Astrocyte of the cerebellum (primary cell): ENCODE data around the gene MRPL38.
"Not testable (repeated sequence)": the region's sequence is repeated elsewhere in the genome, so short reads cannot be mapped to it uniquely, and the experiment has no call there.

ENCODE experiments used
- DNase-seq: peaks from one replicate; pipeline ENCODE4 v3.0.0-alpha.2; 2011; ENCODE audit warnings: low read depth
- H3K4me3 ChIP-seq: 2 replicates; pipeline ENCODE4 v1.5.1; 2011; ENCODE audit warnings: mild to moderate bottlenecking, low read depth, low read length, moderate library complexity
- CTCF ChIP-seq: IDR thresholded peaks from 2 replicates; pipeline ENCODE4 v1.5.1; 2012; ENCODE audit warnings: low read length, low read depth, moderate library complexity, mild to moderate bottlenecking; ENCODE audit errors: missing control alignments
- in situ Hi-C: cut with HindIII; loops from 2 replicates; pipeline ENCODE4 v1.10.0; 2017; ENCODE audit warnings: low sequenced_read_pairs

Gene MRPL38

DNA sequence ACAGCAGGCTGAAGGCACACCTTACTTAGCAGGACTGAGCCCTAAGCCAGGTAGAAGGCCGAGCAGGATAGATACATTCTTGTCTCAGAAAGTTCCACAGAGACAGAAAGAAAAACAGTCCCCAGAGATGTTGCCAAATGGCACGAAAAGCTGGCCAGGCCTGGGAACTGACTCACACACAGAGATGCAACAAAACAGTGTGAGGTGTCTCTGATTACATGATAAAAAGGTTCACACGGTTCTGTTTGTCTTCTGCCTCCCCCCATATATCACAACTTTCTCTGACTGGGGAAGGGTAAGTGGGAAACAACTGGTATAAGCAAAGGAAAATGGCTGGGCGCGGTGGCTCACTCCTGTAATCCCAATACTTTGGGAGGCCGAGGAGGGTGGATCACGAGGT is 51.3 kb downstream of the MRPL38 start:
- in situ Hi-C loops = no loop called here
- DNase-seq = no peak
- no peak overlapping the region for H3K4me3 ChIP-seq
- TF ChIP-seq CTCF = no peak

GRCh38 chr17:75851693-75851991 is 53.0 kb downstream of the MRPL38 start:
- in situ Hi-C loops, H3K4me3 ChIP-seq, DNase-seq: not testable (repeated sequence)

DNA sequence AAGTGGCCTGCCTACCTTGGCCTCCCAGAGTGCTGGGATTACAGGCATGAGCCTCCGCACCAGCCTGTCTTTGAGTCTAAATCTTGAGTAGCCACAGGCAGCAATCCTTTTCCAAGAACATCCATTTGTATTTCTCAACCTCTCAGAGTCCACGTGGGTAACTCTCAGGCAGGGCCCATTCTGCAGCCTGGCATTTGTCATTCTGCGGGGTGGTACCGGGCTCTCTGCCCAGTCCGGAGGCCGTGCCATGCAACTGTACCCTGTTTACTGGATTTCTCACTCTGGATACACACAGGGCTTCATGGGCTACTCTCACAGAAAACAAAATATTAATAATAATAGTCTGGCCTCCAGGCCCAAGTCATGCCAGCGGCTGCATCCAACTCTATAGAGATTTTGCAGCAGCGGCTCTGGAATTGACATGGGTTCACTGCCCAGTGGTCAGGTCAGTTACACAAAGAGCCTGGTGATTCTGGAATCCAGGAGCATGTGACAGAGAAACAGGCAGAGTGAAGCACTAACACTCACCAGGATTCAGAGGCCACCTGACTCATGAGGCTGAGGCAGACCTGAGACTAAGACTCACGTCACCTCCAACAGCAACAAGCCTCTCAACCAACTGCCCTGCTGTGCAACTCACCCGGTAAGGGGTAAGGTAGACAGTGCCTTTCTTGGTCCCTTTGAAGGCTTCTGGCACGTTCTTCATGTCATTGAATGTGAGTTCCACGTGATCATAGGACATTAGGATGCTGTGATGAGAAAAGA is 53.6 kb downstream of the MRPL38 start:
- in situ Hi-C loops = no loop called here
- DNase-seq = no peak
- no peak overlapping the region for H3K4me3 ChIP-seq
- no peak for TF ChIP-seq CTCF

DNA sequence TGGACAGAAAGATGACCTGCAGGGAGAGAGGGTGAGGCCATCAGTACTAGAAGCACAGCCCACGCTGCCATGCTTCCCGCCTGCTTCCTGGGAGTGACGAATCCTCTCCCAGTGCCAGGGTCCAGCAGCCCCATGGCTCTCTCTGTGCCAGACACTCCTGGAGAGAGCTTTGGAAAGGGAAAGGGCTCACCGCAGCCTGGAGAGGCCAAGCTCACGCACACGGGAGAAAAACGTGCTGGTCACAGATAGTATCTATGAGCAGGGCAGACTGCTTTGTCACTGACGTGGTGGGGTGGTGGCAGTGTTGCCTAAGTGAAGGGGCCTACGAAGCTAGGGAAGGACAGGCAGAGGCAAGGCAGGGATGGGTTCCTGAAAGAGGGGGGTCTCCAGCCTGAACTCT is 55.0 kb downstream of the MRPL38 start:
- in situ Hi-C loops = loop anchor here (10.0 kb wide), 1 partner anchor 65 kb away; the partner anchor contains the start of gene UNK
- DNase-seq = no peak
- no peak overlapping the region for H3K4me3 ChIP-seq
- TF ChIP-seq CTCF = no peak

GRCh38 chr17:75849279-75849646 is 55.4 kb downstream of the MRPL38 start:
- DNase-seq = no peak
- H3K4me3 ChIP-seq = no peak overlapping the region
- no peak for TF ChIP-seq CTCF
- in situ Hi-C loops = loop anchor here (10.0 kb wide), 1 partner anchor 64 kb away; the partner anchor contains the start of gene UNK
